Subcutaneous abdominal adipose tissue (tissue), 5 donors: ENCODE results near the gene HMCN2.

Source experiments
- H3K27ac ChIP-seq: one replicate; pipeline ENCODE4 v1.7.0; 2013; ENCODE audit warnings: low read depth, mild to moderate bottlenecking, inconsistent platforms, low read length, moderate library complexity
- H3K27me3 ChIP-seq, 5 donors: one replicate each; pipeline ENCODE4 v1.7.0; 2013; ENCODE audit warnings: low read length in 5 of 5, inconsistent platforms in 1 of 5; ENCODE audit not compliant: control insufficient read depth in 5 of 5, insufficient read depth in 4 of 5
- H3K36me3 ChIP-seq, 5 donors: one replicate each; pipeline ENCODE4 v1.7.0; 2013; ENCODE audit warnings: low read length in 5 of 5; ENCODE audit not compliant: control insufficient read depth in 5 of 5, insufficient read depth in 5 of 5
- H3K4me1 ChIP-seq, 5 donors: one replicate each; pipeline ENCODE4 v1.7.0; 2013; ENCODE audit warnings: low read length in 5 of 5, mild to moderate bottlenecking in 3 of 5, moderate library complexity in 1 of 5; ENCODE audit not compliant: control insufficient read depth in 5 of 5, insufficient read depth in 5 of 5
- H3K4me3 ChIP-seq, 5 donors: one replicate each; pipeline ENCODE4 v1.7.0; 2013; ENCODE audit warnings: low read length in 5 of 5, low read depth in 1 of 5
- H3K9ac ChIP-seq, 5 donors: one replicate each; pipeline ENCODE4 v1.7.0; 2013; ENCODE audit warnings: low read length in 5 of 5, mild to moderate bottlenecking in 4 of 5, moderate library complexity in 3 of 5
- H3K9me3 ChIP-seq, 5 donors: one replicate each; pipeline ENCODE4 v1.7.0; 2013; ENCODE audit warnings: low read length in 5 of 5; ENCODE audit not compliant: control insufficient read depth in 5 of 5
- donor health status: healthy.
- donor health status: healthy.
- donor health status: healthy.
- donor health status: healthy.
- donor health status: healthy.

The HMCN2 gene

DNA sequence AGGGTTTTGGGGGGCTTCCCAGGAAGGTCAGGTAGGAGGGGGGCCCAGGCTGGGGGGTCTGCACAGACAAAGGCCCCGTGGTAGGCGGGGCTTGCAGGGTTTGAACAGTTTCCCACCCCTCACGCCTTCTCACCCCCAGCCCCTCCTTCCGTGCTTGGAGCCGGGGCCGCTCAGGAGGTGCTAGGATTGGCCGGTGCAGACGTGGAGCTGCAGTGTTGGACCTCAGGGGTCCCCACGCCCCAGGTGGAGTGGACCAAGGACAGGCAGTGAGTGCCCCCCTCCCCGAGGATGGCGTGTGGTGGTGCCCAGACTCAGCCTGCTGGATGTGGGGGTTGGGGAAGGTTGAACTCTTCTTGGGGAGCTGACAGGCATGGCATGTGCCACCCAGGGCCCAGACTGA lies 83.8 kb downstream of the HMCN2 start:
- no peaks in the 10 kb centered on the region for H3K4me1 ChIP-seq
- H3K9ac ChIP-seq, result no peak overlapping the region
- H3K9me3 ChIP-seq, result no peaks in the 10 kb centered on the region
- no peak overlapping the region for H3K27ac ChIP-seq
- no peaks in the 10 kb centered on the region for H3K36me3 ChIP-seq
- H3K4me3 ChIP-seq, result no peak overlapping the region
- H3K27me3 ChIP-seq, result peaks cover 8 to 23% (median 18%) of the 10 kb centered on the region in 5 donors

DNA sequence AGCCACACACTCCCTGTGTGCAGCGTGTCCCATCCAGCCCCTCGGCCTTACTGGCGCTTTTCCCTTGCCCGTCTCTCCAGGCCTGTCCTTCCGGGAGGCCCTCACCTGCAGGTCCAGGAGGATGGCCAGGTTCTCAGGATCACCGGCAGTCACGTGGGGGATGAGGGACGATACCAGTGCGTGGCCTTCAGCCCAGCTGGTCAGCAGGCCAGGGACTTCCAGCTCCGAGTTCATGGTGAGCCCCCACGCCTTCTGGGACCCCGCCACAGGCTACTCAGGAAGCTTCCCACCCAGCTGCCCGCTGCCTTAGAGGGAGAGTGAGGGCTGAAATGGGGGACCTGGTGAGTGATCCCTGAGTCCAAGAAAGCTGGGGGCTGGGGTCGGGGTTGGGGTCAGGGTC lies 85.8 kb downstream of the HMCN2 start:
- Histone ChIP-seq H3K27ac (no peak overlapping the region), H3K27me3 (peaks cover 3 to 13% (median 8%) of the 10 kb centered on the region in 5 donors), H3K4me1 (no peaks in the 10 kb centered on the region), H3K36me3 (no peaks in the 10 kb centered on the region), H3K4me3 (no peak overlapping the region), H3K9me3 (no peaks in the 10 kb centered on the region), H3K9ac (no peak overlapping the region)

DNA sequence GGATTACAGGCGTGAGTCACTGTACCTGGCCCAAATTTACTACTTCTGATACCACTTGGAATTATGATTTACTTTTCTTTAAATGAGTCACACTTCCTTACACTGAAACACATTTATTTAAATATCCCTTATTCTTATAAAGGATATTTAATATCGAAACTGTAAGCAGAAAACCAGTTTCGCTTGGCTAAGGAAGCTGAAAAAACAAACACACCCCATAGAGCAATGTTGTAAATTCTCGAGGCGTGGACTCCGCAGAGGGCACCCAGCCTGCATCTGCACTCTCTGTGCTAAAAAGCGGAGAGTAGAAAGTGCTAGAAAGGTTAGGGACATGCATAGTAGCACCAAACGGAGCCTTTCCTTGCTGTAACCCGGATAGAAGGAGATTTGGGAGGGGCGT lies 86.5 kb downstream of the HMCN2 start:
- Histone ChIP-seq H3K36me3 (no peaks in the 10 kb centered on the region), H3K27ac (no peak overlapping the region), H3K4me3 (no peak overlapping the region), H3K9ac (no peak overlapping the region), H3K9me3 (no peaks in the 10 kb centered on the region), H3K4me1 (no peaks in the 10 kb centered on the region), H3K27me3 (peaks cover under 1 to 9% (median 3%) of the 10 kb centered on the region in 5 donors)

DNA sequence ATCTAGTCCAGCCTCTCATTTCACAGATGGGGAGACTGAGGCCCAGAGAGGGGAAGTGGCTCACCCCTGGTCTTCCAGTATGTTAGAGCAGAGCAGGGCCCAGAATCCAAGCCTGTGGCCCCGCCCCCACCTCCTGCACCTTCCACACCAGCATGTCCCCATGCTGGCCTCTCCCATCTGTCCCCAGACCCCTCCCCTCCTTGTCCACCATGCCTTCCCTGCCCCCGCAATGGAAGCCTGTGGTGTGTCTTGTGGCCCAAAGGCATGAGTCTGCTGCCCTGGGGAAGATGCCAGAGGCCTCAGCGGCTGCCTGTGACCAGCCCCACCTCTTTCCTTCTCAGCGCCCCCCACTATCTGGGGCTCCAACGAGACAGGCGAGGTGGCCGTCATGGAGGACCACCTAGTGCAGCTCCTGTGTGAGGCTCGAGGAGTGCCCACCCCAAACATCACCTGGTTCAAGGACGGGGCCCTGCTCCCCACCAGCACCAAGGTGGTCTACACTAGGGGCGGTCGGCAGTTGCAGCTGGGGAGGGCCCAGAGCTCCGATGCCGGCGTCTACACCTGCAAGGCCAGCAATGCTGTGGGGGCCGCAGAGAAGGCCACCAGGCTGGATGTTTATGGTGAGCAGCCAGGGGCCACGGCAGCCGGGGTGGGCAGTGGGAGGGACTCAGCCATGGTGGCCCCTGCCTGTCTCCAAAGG lies 87.2 kb downstream of the HMCN2 start:
- Histone ChIP-seq H3K27me3 (peaks cover 0 to 9% (median 3%) of the 10 kb centered on the region in 5 donors), H3K36me3 (no peaks in the 10 kb centered on the region), H3K27ac (no peak overlapping the region), H3K9me3 (no peaks in the 10 kb centered on the region), H3K9ac (no peak overlapping the region), H3K4me3 (no peak overlapping the region), H3K4me1 (no peaks in the 10 kb centered on the region)

DNA sequence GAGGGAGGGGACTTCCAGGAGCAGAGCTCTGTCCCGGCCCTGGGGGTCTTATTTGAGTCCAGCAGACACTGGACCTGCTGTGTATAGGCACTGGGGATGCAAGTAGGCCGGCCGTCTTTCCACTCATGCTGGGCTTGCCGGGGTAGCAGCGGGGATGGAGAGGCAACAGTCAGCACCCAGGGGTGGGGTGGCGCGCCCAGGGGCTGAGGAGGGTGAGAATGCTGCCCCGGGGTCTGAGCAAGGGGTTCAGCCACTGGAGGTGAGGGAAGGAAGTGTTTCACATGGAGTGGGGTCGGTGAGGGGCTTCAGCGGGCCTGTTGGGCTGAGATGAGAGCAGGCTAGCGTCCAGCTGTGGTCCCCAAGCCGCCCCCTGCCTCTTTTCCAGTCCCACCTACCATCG lies 88.8 kb downstream of the HMCN2 start:
- H3K36me3 ChIP-seq, result no peaks in the 10 kb centered on the region

DNA sequence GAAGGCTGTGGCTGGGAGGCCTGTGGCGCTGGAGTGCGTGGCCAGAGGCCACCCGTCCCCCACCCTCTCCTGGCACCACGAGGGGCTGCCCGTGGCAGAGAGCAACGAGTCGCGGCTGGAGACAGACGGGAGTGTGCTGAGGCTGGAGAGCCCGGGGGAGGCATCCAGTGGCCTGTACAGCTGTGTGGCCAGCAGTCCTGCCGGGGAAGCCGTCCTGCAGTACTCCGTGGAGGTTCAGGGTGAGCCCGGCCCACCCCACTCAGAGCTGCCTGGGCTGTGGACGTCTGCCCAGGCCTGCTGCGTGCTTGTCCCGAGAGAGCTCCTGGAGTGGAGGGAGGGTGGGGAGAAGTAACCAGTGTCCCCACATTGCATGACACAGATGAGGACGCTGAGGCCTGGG lies 89.2 kb downstream of the HMCN2 start:
- no peaks in the 10 kb centered on the region for H3K36me3 ChIP-seq
- no peaks in the 10 kb centered on the region for H3K9me3 ChIP-seq
- no peak overlapping the region for H3K9ac ChIP-seq
- H3K27me3 ChIP-seq, result peaks cover 0 to 13% (median 3%) of the 10 kb centered on the region in 5 donors
- no peaks in the 10 kb centered on the region for H3K4me1 ChIP-seq
- no peak overlapping the region for H3K4me3 ChIP-seq
- H3K27ac ChIP-seq, result no peak overlapping the region

More for the DNA sequence above, 88.8 kb downstream of the HMCN2 start:
- Histone ChIP-seq H3K4me1 (no peaks in the 10 kb centered on the region), H3K27me3 (peaks cover 0 to 13% (median 3%) of the 10 kb centered on the region in 5 donors), H3K9ac (no peak overlapping the region), H3K27ac (no peak overlapping the region), H3K4me3 (no peak overlapping the region), H3K9me3 (no peaks in the 10 kb centered on the region)

DNA sequence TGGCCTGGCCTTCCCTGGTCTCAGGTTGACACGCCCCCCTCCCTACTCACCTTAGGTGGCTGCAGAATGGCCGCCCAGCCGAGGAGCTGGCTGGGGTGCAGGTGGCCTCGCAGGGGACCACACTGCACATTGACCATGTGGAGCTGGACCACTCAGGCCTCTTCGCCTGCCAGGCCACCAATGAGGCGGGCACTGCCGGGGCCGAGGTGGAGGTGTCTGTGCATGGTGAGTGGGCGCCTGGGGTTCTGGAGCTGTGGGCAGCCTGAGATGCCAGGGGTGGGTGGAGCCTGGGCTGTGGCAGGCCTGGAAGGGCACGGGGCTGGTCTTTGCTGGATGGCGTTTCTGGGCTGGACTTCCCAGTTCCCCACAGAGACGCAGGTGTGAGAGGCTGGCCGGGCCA lies 90.5 kb downstream of the HMCN2 start:
- no peak overlapping the region for H3K4me3 ChIP-seq
- no peaks in the 10 kb centered on the region for H3K4me1 ChIP-seq
- H3K9ac ChIP-seq, result no peak overlapping the region
- no peaks in the 10 kb centered on the region for H3K9me3 ChIP-seq
- peaks cover 0 to 13% (median 3%) of the 10 kb centered on the region in 5 donors for H3K27me3 ChIP-seq
- H3K27ac ChIP-seq, result no peak overlapping the region
- H3K36me3 ChIP-seq, result no peaks in the 10 kb centered on the region

DNA sequence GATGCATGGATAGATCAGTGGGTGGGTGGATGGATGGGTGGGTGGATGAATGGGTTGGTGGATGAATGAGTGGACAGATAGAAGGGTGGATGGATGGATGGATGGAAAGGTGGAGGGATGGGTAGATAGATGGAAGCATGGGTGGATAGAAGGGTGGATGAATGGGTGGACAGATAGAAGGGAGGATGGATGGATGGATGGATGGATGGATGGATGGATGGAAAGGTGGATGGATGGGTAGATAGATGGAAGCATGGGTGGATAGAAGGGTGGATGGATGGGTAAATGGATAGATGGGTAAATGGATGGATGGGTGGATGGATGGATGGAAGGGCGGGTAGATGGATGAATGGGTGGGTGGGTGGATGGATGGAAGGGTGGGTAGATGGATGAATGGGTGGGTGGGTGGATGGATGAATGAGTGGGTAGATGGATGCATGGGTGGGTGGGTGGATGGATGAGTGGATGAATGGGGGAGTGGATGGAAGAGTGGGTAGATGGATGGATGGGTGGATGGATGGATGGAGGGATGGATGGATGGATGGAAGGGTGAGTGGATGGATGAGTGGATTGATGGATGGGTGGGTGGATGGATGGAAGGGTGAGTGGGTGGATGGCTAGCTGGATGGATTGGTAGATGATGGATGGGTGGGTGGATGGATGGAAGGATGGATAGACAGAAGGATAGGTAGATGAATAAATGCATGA lies 91.5 kb downstream of the HMCN2 start:
- no peaks in the 10 kb centered on the region for H3K36me3 ChIP-seq
- H3K4me3 ChIP-seq, result no peak overlapping the region
- H3K27ac ChIP-seq, result no peak overlapping the region
- no peak overlapping the region for H3K9ac ChIP-seq
- peaks cover 2 to 17% (median 6%) of the 10 kb centered on the region in 5 donors for H3K27me3 ChIP-seq
- no peaks in the 10 kb centered on the region for H3K4me1 ChIP-seq
- H3K9me3 ChIP-seq, result no peaks in the 10 kb centered on the region

DNA sequence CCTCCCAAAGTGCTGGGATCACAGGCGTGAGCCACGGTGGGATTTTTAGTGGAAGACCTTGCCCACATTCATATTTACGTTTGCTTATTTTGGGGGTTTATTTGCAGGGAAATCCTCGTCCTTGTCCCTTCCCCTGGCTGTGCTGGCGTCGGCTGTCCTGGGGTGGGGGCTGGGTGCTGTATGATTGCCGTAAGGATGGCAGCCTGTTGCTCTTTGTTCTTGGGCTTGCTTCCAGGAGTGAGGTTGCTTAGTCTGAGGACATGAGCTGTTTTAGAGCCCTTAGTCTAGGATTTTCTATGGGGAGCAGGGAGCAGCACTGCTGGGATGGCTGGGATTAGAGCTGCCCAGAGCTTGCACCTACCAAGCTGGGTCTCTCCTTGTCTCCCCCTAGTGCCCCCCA lies 93.4 kb downstream of the HMCN2 start:
- H3K27ac ChIP-seq, result no peak overlapping the region
- H3K9me3 ChIP-seq, result no peaks in the 10 kb centered on the region
- H3K4me3 ChIP-seq, result no peak overlapping the region
- H3K4me1 ChIP-seq, result no peaks in the 10 kb centered on the region
- peaks cover 2 to 14% (median 6%) of the 10 kb centered on the region in 5 donors for H3K27me3 ChIP-seq
- no peak overlapping the region for H3K9ac ChIP-seq
- no peaks in the 10 kb centered on the region for H3K36me3 ChIP-seq

DNA sequence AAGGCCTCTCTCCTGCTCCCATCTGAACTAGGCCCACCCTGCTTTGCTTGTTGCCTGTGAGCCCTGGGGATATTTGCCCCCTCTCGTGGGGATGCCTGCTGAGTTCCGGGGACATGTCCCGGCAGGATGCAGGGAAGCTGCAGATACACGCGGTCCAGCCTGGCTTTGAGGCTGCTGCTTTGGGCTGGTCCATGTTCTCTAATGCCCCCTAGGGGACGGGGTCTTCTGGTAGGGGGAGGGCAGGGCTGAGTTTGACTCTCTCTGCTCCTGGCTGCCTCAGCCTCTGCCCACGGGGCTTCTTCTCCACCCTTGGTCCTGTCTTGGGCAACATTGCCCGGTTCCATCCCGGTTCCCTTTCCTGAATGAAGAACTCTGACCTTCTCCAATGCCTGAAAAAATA lies 94.3 kb downstream of the HMCN2 start:
- H3K9ac ChIP-seq, result no peak overlapping the region

More for the DNA sequence above, 94.3 kb downstream of the HMCN2 start:
- H3K9me3 ChIP-seq, result no peaks in the 10 kb centered on the region
- H3K27ac ChIP-seq, result no peak overlapping the region
- H3K36me3 ChIP-seq, result no peaks in the 10 kb centered on the region
- no peaks in the 10 kb centered on the region for H3K4me1 ChIP-seq
- H3K27me3 ChIP-seq, result peaks cover 2 to 11% (median 4%) of the 10 kb centered on the region in 5 donors
- H3K4me3 ChIP-seq, result no peak overlapping the region
